Activated CD8-positive, alpha-beta memory T cell treated with anti-CD3 and anti-CD28 coated beads, Interleukin-2, amount 50 U/mL, for 48 hours (primary cell): Measurements from ENCODE around the gene BTD.
"Not testable (repeated sequence)": the region's sequence is repeated elsewhere in the genome, so short reads cannot be mapped to it uniquely, and the experiment has no call there.

Experiments
- DNase-seq: peaks from one replicate; pipeline ENCODE4 v3.0.0-alpha.2; 2020

BTD gene, protein sequence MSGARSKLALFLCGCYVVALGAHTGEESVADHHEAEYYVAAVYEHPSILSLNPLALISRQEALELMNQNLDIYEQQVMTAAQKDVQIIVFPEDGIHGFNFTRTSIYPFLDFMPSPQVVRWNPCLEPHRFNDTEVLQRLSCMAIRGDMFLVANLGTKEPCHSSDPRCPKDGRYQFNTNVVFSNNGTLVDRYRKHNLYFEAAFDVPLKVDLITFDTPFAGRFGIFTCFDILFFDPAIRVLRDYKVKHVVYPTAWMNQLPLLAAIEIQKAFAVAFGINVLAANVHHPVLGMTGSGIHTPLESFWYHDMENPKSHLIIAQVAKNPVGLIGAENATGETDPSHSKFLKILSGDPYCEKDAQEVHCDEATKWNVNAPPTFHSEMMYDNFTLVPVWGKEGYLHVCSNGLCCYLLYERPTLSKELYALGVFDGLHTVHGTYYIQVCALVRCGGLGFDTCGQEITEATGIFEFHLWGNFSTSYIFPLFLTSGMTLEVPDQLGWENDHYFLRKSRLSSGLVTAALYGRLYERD

DNA sequence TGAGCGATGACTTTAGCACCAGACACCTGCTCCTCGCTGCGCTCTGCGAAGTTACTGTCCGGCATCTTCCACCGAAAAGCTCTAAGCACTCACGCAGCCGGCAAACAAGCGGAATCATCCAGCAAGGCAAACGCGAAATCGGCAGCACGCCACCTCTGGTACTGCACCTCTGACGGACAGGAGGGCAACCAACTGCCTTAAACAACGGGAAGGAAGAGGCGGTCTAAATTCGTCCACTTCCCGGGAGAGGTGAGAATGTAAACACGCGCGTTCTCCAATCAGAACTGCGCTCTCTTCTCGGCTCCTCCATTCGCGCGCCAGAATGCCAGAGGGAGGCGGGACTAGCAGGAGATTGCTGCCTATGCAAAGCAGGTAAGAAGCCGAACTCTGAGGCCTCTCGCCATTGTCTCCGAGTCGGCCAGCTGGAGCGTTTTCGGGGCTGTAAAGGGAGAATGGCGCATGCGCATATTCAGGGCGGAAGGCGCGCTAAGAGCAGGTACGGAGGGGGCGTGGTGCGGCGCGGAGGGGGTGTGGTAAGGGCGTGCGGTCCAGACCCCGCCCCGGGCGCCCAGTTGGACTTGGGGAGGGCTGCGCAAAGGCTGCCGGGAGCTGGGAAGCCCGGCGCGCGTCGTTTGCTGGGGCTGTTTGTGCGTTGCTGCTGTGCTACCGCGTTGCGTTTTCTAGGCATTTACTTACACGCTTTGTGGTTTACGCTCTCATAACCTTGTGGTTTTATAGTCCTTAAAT lies at the start of gene BTD, which contains the start of gene HACL1:
Gene BTD, plus strand, starts transcription at position 347 of the 747 bp plus-strand sequence. CDS start 33,695 bp downstream, outside the sequence.
Gene HACL1, minus strand, starts transcription at position 171 of the 747 bp plus-strand sequence. Its CDS starts 106 bp downstream, at position 65.
- peak; percentile 98 for DNase-seq

DNA sequence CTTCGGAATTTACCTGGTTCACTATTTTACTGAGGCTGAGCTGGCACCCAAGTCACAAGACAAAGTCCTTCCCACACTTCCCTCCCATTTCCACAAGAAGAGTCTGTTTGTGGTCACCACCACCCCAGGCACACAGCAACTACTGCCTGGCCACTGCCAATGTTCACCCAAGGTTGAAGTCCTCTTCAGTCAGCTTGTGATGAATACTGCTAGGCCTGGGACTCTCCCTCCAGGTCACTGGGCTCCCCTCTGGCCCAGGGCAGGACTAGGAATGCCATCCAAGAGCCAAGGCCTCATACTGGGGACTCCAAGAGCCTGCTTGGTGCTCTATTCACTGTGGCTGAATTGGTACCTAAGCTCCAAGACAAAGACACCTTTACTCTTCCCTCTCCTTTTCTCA lies 49.6 kb upstream of the BTD start:
- DNase-seq, result no peak

DNA sequence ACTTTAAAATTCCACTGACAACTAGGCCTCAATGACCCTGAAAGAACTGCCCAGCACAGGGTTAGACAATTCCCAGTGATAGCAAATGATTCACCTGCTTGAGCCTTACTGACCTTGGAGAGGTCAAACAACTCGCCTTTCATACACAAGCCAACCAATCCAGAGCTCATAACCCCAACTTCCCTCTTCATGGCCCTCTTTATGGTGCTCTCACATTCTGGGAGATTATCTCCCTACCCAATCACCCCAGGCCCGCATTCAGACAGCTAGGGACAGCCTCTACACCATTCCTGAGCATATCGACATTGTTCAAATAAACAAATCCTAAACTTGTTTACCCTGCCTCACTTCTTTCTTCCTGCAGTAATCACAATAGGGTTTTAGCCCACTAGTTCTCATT lies 47.8 kb upstream of the BTD start:
- no peak for DNase-seq

DNA sequence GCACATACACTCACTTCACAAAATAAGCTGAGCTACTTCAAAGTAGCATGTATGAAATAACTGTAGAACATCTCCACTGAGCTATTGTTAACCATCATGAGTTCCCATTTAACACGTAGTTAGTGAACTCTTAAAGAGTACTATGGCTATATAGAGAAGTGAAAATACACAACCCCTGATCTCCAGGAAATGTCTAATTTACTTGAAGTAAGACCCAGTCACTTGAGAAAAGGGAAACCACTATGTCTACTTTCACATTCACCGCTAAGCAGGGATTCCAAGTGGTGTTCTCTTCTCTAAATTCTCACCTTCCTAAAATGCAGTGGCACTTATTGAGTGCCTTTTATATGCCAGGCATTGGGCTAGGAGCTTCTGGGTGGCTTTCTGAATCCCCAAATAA lies 45.0 kb upstream of the BTD start:
- no peak for DNase-seq

DNA sequence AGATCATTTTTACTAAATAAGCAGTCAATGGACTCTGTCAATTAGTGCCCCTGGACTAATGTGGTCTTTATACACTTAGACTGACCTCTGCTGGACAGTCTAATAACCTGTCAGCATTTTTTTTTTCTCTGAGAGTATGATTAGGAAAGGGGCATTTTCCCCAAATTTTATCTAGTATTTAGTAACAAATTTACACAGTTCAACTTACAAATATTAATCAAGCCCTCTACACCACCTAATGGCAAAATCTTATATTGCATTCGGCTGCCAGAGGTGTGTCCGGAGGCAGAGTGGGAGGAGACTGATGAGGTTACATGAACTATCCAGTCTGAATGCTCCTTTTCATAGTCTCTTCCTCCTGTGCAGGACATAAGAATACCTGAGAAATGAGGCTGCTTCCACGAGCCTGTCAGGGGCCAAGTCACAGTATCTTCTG lies 44.0 kb upstream of the BTD start:
- DNase-seq, result no peak

DNA sequence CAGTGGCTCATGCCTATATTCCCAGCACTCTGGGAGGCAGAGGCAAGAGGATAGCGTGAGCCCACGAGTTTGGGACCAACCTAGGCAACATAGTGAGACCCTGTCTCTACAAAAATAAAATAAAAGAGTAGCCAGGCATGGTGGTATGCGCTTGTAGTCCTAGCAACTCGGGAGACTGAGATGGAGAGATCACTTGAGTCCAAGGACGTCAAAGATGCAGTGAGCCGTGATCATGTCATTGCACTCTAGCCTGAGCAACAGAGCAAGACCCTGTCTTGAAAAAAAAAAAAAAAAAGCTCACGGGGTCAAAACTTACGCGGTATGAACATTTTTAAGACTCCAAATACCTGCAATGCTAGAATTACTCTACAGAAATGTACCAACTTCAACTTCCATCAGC lies 43.0 kb upstream of the BTD start:
- no peak for DNase-seq

DNA sequence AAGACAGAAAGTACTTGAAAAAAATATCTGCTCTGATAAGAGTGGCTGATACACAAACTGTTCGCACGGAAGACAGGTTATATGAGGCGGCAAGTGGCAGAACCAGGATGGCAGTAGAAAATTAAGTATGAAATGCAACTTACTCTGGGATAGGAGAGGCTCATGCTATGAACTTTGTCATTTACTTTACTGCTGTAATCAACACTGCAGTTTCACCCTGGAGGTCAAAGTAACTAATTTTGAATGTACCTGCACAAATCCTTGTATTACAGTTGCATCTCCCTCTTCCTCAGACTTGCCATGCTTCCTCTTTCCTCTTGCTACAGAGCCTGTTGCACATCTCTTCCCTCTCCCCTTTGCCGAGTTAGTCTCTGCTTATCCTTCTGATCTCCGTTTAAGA lies 39.0 kb upstream of the BTD start:
- DNase-seq, result no peak

DNA sequence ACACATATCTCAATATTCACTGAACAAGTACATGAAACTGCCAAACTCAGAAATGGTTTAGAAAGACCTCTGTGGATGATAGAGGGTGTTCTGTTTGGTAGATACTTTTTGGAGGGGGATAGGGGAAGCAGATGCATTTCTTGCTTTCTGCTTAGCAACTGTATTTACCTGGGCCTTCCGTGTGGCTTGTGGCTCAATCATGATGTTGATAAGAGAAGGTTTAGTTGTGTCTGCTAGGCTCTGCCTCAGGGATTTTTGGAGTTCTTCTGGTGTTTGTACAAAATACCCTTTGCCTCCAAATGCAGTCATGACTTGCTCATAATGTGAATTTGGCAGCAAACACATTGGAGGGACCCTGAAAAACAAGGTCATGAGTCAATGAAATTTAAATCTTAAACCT lies 38.4 kb upstream of the BTD start:
- DNase-seq, result no peak

DNA sequence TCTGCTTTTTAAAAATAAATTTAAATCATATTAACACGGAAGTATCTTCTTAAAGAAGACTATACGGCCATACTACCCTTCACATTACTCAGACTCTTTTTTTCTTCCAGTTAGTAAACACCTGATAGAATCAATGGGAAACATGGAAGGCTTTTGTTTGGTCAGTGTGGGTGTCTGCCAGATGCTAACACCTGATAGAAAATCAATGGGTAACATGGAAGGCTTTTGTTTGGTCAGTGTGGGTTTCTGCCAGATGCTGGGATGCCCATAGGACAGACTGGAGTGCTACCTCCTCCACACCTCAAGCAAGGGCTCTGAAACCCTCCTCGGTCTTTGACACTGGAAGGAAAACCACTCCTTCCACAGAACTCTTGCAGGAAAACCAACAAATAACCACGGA lies 29.4 kb upstream of the BTD start:
- DNase-seq, result no peak

DNA sequence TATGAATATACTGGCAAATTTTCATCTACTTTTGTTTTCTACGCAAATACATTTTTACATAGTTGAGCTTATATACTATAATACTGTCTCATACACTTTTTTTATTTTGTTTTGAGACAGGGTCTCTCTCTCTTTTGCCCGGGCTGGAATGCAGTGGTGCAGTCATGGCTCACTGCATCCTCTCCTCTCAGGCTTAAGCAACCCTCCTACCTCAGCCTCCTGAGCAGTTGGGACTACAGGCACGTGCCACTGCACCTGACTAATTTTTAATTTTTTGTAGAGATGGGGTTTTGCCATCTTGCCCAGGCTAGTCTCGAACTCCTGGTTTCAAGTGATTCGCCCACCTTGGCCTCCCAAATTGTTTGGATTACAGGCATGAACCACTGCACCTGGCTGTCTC lies 26.1 kb upstream of the BTD start:
- DNase-seq, result no peak

DNA sequence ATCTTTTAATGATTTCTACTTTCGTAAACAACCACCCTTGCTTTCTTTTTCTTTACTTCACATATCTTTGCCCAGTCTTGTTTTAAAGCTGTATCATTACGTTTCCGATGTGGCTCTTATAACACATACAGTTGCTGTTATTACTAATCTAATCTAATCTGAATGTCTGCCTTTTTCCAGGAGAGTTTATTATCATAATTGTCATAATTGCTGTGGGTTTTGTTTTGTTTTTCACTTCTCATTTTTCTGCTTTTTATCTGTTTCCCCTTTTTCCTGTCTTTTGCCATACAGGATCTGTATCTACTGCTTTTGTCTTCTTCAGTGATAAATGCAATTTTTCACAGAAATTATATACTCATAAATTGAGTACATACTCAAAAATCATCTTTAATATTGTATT lies 25.1 kb upstream of the BTD start:
- DNase-seq, result no peak

DNA sequence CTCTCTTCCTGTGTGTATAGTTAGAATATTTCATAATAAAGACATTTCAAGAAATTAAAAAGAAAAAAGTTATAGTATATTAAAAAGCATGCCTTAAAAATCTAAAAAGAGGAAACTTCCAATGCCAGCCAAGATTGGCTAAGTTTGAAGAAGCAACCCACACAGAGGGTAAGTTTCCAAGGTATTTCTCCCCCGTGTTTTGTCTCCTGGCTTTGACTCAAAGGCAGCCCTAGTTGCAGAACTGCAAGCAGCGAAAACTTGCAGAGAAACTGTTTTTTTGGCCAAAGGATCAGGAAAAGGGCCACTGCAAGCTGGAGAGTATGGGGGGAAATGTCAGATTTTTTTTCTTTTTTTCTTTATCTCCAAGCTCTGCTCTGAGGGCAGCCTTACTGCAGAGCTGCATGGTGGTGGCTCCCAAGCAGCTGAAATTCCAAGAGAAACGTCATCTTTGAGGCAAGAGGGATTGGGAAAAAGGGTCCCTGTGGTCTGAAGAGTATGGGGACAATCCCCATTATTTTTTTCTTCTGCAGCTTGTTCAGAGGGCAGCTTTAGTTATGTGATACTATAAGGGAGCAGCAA lies 23.2 kb upstream of the BTD start:
- DNase-seq, result no peak

DNA sequence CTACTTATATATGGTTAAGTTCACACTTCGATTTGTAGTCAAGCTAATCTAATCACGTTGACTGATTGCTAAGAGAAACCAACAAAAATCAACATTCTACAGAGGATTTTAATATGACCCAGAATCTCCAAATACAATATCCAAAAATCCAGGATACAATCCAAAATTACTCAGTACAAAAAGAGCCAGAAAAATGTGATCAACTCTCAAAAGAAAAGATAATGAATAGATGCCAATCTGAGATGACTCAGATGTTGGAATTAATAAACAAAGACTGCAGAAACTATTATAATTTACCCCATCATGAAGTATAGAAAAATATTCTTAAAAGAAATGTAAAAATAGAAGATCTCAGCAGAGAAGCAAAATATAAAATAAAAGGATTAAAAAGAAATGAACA lies 22.5 kb upstream of the BTD start:
- DNase-seq, result no peak

DNA sequence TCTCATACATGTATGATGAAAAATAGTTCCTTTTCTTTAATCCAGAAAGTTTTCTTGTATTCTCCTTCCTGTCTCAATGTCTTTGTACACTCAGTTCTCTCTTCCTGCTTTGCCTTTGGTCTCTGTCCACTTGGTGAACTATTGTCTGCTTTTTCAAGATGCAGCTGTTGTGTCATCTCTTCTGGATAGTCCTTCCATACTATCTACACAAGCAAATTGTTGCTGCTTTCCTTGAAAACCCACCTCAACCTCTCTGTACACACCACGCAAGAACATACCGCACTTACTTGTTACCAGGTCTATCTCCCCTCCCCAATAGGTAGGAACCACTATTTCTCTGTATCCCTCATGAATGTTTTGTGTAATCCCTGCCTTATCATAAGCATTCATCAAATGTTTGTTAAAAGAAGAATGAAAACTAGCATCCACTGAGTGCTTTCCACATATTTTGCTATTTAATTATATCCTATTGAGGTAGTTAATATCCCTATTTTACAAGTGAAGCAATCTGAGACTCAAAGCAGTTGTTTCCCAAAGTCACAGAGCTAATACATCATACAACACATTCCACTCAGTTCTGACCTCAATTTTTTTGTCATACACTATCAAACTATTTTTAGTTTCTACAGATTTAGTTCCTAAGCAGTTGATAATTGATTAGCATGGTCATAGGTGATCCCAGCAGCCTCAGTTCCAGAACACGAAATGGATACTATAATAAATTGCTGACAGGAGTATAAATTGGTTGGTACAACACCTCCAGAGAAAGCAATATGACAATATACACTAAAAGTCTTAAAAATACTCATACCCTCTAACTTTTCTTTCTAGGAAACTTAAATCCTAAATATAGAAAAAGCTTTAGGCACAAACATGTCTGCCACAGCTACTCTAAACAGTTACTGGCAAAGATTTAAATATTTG lies 19.8 kb upstream of the BTD start:
- DNase-seq, result no peak

DNA sequence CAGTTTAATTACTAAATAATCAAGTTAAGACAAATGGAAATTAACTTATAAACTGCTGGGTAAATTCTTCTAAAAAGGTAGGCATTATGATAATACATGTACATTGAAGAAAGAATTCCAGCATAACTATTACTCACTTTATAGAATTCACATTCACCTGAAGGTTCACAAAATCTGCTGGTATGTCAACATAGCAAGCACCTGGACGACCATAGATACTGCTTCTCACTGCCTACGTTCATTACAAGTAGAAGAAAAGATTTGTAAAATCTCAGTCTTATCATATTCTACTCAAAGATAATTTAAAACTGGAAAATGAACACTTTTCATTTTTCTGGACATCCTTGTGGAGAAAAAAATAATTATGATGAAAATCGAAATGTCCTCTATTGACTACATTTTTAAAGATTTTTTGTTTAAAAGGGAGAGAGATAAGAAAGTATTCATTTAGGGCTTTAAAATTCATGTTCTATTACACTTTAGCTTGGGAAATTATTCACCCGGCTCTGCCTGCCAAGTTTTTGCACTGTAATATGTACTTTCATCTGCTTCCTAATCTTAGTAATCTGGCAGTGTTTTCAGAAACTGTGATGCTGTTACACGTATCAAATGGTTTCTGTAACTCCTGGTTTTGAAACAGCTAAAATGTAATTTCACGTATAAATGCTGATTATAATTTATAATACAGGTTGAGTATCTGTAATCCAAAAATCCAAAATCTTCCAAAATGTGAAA lies 16.3 kb upstream of the BTD start:
- no peak for DNase-seq

DNA sequence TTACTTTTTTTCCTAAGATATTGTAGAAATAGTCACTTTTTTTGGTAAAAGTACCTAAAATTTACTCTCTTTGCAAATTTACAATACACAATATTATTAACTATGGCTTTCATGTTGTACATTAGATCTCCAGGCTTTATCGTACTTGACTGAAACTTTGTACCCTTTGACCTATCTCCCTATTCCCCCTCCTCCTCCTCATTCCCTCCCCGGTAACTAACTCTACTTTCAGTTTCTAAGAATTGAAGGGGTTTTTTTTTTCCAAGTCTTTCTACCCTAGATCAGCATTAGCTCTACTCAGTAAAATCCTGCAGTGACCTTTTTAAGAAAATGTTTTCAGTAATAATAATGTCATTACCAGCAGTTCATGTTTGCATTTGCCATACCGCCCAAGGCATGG lies 10.3 kb upstream of the BTD start:
- DNase-seq, result no peak

DNA sequence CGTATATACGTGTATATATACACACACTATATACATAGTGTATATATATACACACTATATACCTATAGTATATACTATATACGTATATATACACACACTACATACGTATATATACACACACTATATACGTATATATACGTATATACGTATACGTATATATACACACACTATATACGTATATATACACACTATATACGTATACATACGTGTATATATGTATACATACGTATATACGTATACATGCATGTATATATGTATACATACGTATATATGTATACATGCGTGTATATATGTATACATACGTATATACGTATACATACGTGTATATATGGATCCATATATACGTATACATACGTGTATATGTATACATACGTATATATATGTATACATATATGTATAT lies 9.6 kb upstream of the BTD start:
- DNase-seq, result no peak

DNA sequence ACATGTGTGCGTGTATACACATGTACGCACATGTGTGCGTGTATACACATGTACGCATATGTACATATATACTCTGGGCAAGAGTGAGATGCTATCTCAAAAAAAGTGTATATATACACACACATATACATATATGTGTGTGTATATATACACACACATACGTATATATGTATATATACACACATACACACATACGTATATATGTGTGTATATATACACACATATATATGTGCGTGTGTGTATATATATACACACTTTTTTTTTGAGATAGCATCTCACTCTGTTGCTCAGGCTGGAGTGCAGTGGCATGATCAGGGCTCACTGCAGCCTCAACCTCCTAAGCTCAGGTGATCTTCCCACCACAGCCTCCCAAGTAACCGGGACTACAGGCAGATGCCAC lies 8.6 kb upstream of the BTD start:
- no peak for DNase-seq

DNA sequence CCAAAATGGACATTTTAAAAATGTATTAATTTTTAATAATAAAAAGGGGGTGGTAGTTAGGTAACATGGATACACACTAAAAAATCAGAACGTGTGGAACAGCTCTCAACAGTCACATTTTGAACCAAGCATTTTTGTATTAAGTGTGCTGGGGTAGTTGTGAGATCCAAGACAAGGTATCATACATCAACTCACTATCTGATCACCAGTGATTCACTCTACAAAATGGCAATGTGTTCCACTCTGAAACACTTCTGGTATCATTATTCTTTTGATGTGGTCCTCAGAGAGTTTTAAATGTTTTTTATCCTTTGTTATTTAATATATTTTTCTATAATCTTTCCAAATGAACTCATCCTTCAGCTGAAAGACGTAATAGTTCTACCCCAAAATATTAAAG lies 5.6 kb upstream of the BTD start:
- no peak for DNase-seq

DNA sequence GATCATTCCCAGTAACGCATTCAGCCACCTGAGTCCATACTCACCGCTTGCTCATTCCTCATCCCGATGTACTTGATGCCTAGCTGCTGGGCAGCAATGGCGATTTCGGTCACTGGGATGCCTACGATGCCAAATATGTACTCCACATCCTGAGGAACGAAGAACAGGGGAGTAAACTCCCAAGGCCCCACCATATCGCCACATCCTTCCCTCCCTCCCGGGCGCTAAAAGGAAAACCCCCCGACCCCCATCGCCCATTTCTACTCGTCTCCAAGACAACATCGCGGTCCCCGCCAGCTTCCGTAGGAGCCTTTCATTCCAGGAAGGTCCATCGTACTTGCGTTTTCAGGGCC lies 523 bp upstream of the BTD start:
- DNase-seq, result no peak

DNA sequence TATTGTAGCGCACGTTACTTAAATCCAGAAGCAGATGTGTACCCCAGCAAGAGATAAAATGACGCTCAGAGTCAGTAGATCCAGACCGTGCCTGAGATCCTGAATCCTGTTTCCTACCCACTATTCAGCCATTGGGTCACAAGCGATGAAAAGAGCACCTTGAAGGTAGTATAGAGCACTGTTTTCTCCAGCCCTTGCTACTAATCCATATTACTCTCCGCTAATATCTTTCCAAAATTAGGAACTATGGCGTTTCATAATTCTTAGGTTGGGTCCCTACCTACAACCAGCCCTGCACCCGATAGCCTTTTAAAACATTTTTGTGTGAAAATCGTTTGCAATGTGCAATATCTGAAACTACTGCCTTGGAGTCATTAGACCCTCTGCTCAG lies 596 bp downstream of the BTD start:
- DNase-seq, result no peak

DNA sequence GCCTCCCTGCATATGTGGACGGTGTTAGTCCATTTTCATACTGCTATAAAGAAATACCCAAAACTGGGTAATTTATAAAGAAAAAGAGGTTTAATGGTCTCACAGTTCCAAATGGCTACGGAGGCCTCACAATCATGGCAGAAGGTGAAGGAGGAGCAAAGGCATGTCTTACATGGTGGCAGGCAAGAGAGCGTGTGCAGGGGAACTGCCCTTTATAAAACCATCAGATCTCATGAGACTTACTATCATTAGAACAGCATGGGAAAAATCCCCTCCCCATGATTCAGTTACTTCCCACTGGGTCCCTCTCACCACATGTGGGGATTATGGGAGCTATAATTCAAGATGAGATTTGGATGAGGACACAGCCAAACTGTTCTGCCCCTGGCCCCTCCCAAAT lies 1.3 kb downstream of the BTD start:
- not testable (repeated sequence) for DNase-seq
